NOMO-1 (cell line): ENCODE measurements around the gene DPP10.
"Not testable (repeated sequence)": the region's sequence is repeated elsewhere in the genome, so short reads cannot be mapped to it uniquely, and the experiment has no call there.

Experiments used
- DNase-seq, 2 experiments: peaks; one replicate each; lab custom pipeline; 2025; ENCODE audit not compliant: unreplicated experiment in 2 of 2; lab: John Stamatoyannopoulos, UW

The DPP10 gene

DNA sequence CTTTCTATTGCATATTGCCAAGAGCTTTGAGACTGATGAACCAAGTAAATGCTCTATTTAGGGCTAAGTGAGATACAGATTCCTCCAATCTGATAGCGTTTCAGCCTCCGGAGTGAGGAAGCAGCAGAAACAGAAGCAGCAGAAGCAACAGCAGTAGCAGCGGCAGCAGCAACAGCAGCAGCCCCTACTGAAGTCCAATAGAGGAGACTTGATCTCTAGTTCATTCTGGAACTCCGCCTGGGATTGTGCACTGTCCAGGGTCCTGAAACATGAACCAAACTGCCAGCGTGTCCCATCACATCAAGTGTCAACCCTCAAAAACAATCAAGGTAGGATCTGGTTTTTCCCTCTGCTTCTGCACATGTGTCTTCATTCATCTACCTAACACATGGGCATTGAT is at the start of gene DPP10:
Gene DPP10 (plus strand): TSS at position 132 of the 400 bp plus-strand sequence.
- no peak for DNase-seq

DNA sequence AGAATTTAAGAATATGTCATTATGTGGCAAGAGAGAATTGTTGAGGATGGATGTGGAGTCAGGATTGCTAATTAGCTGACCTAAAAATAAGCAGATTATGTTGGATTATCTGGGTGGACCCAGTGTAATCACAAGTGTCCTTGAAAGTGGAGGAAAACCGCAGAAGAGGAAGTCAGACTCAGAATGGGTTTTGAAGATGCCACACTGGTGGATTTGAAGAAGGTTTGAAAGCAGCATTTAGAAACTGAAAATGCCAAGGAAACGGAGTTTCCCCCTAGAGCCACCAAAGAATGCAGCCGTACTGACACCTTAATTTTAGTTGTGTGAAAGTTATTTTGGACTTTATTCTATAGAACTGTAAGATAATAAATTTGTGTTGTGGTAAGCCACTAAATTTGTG is 41.6 kb upstream of the DPP10 start:
- DNase-seq = peak; percentile 42 to 75

DNA sequence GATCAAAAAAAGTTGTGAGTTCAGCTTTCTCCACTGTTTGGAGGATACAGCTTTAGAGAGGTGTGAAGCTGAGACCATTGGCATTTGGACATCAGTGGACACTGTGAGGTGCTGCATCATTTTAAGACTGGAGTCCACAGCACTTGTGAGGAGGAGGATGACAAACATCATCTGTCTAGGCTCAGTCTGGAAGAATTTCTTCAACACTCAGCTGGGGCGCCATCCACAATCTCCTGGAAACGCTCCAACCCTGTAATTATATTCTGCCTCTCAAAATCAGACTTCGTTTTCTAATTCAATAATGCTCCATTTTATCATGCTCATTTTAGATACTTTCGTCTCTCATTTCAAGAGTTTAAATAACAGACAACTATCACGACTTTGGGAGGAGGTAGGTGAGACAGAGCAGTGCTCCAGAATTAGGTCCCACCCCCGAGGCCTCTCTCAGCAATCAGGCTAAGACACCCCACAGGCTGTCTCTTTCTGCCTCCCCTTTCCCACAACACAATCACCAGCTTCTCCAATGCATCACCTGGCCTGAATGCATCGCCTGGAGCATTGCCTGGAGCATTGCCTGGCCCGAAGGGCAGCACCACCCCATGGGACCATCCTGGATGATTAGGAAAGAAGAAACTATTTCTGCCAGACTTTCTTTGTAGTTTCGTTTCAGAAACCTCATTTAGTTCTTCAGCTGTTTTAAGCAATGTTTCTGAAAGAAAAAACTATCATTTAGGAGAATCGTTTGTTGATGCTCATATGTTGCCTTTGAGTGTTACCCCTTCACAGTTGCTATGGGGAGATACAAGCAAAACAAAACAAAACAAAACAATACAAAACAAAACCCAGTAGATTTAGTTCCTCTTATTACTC is 37.0 kb upstream of the DPP10 start:
- no peak for DNase-seq

DNA sequence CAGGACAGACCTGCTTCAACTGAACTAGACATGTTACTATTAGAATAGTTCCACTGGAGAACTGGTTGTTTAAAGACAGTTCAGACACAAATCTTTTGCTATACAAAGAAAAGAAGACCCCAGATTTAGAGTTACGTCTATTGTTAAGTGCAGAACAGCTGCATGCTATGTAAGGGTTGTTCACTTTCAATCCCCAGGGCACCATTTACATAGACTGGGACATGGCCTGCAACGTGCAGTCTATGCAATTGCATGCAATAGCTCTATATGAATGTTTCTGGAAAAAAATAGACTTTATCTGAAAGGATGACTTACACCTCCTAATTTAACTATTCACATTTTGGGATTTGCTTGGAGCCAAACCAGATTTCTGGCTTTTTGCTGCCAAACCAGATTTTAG is 36.1 kb upstream of the DPP10 start:
- no peak for DNase-seq

DNA sequence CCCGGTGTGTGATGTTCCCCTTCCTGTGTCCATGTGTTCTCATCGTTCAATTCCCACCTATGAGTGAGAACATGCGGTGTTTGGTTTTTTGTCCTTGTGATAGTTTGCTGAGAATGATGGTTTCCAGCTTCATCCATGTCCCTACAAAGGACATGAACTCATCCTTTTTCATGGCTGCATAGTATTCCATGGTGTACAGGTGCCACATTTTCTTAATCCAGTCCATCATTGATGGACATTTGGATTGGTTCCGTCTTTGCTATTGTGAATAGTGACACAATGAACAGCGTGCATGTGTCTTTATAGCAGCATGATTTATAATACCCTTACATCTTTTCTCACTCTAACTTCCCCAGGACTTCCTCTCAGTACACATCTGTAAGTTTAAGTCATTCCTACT is 35.1 kb upstream of the DPP10 start:
- not testable (repeated sequence) for DNase-seq

DNA sequence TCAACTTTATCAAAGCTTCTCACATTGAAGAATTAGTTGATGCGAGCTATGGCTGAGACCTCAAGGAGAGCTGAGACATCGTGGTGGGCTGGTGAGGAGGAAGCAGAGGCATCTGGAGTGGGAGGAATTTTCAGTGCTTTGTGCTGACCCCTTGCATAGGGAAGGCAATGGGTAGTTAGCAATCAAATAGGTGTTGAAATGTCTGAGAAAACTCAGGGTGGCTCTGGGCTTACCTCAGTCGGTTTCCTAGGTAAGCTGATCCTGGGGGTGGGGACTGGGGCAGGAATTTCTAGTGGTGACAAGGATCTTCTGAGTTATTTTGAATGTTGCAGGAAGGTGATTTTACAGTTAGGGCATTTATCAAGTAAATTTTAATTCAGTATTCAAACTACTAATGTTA is 20.7 kb upstream of the DPP10 start:
- DNase-seq = no peak

DNA sequence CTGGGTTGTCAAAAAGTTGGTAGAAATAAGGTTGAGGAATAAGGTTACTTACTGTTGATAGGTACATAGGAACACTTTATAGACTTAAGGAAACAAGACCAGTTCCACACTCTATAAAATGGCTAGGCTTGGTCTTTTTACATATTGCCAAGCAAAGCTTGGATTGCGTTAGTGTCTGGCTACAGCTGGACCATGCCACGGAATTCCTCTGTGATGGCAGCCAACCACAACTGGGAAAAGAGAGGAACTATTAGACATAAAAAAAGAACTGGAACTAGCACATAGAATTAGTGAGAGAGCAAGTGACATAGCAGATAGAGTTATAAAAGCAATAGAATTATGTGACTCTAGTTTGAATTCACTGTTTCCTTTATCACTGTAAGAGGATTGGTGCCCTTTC is 17.7 kb upstream of the DPP10 start:
- no peak for DNase-seq

DNA sequence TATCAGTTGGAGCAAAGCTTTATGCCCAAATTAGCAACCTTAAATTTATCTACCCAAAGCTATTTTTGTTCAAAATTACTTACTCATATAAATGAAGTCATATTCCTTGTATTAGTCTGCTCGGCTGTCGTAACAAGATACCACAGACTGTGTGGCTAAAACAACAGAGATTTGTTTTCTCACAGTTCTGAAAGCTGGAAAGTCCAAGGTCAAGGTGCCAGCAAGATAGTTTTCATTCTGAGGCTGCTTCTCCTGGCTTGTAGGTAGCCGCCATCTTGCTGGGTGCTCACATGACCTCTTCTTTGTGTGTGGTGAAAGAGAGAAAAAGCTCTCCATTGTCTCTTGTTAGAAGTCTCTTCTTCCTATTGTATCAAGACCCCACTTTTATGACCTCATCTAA is 15.7 kb upstream of the DPP10 start:
- no peak for DNase-seq

DNA sequence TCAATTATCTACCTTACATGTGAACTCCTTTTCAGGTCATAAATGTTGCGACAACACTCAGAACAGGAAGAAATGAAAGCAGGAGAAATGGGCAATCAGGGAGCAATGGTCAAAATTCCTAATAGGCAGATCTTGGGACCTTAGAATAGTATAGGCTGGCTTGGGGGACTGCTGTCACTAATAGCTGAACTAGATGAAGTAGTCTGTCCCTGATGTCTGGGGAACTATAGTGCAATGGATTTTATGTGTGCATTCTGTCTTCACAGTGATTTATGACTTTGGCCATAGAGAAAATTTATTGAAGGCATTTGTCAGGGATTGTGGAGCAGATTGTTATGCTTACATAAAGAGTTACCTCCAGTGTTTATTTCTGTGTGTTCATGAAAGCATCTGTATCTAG is 6.1 kb upstream of the DPP10 start:
- no peak for DNase-seq

DNA sequence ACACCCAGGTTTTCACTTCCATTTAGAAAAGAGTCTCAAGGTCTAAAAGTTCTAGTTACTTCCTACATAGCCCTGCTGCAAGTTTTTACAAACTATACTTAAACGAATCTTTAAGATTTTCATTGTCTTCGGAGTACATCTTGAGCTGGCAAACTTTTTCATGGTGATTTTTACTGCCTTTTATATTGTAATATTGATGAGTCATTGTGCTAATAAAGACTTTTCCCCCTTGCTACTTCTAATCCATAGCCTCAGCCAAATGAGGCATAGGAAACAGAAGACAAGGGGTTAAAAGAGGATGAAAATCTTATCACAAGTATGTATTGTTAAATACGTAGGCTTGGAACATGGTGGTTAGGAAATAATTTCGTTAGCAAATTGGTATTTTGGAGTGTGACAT is 4.1 kb downstream of the DPP10 start:
- DNase-seq = no peak

DNA sequence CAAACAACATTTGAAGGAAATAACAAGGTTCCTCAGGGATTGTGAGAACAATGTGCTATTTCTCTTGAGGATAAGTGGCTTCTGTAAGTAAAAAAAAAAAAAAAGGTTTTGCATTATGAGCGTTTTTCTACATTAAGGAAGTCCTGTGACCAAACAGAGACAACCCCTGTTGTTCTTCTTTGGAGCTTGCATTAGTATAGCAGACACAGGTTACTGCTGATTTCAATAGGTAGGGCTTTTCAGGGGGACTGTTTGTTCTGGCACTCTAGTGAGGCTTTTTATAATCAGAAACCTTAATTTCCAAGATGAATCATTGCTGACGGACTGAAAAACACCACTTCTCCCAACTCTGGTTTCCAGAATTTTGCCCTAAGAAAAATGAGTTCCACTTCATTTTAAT is 8.2 kb downstream of the DPP10 start:
- no peak for DNase-seq

DNA sequence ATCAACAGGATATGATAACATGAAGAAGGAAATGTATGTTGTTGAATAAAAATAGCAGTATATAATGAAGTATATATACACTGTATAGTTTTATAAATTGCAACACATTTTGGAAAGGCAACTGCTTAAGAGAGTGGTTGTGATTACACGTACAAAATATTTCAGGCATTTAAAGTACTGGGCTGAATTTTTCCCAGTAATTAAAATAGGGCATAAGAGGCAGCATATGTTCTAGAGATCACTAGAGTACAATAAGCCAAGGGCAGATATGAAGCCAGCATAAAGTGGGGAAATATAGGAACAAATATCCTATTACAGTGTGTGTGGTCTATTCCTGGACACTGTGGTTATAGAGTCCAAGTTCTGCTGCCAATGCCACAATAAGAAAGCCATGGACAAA is 14.1 kb downstream of the DPP10 start:
- DNase-seq = no peak

DNA sequence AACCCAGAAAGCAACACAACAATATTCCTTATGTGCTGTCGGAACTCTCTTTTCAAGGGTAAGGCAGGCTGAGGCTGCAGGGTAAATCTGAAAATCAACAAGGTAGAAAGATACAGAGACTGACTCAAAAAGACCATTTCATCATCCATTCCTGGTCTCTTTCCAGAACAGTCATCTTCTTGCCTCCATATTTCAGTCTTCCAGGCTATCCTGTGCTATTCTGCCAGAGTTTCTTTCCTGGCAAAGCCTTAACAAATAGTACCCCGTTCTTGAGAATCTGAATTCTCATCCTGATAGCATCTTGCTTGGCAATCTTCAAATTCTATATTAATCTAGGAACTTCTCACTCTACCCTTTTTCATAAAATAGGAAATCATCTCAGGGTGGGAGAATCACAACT is 15.5 kb downstream of the DPP10 start:
- DNase-seq = no peak

DNA sequence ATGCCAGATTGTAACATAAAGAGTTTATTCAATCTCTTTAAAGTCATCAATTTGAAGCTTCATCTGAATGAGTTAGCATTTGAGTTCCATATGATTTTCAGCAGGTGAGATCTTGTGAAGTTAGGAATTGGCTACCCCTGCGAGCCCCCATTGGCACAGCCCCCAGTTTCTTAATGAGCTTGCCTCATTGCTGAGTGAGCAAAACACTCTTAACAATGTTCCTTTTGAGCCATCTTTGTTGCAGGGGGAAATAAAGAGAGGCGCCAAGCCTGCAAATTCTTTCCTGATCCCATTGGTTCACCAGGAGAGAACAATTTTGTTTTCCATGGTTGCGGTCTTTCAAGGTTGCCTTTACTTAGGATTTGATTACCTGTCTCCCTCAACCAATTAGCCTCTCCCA is 18.7 kb downstream of the DPP10 start:
- no peak for DNase-seq

DNA sequence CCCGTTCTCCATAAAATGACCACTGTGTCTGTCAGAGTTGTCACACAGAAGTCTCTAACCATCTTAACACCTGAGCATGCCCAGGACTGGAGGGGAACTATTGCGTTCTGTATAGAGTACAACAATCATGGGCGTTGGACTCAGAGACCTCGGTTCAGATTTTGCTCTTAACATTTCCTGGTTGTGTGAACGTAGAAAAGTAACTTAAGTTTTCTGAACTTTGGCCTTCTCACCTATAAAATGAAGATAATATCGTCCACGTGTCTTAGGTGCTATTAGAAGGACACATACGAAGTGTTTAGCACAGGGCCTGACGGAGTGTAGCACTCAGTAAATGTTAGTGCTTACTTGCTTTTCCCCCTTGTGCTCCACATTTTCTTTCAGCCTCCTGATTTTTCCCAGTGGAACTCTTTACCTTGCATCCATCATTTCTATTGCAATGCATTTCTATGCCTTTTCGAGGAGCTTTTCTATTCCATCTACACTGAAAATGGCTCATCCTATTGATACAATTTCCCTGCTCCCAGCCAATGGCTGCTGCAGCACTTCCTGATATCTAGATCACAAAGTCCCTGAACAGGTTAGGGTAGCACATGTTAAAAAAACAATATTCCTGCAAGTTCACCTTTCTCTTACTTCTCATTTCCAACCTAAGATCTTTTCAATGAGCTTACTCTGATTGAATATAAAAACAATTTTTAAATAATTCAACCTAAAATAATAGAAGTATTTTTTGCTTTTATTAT is 22.7 kb downstream of the DPP10 start:
- DNase-seq = no peak

DNA sequence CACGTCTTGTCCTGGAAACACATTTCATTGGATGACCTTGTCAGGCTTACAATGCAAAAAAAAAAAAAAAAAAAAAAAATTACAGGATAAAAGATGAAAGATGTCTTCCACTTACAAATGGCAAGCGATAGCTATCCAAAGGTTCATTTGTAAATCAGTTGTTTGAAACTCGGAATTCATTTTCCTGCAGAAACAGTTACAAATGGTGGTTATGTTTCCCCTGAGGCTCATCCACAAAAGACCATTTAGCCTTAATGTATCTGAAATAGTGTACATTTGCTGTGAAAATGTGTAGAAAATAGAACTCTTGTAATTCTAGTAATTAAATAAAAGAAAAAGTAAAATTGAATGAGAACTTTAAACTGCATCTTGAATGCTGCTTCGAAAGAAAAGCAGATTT is 25.9 kb downstream of the DPP10 start:
- no peak for DNase-seq

DNA sequence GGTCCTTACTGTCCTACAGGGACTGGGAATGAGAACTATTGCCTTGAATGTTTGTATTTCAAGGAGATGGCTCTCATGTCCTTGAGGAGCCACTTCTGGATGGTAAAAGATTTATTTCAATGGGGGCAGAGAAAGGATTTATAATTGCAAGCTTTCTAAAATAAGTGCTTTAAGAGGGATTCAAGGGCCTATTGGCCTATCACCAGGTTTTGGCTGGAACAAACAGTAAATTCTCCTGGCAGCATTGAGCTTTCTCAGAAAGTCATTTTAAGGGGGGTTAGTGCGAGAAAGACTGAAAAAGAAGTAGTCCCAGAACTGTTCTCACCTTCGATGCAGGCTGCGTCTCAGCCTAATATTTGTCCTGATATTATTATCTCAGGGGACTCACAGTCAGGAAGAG is 29.8 kb downstream of the DPP10 start:
- DNase-seq = no peak

DNA sequence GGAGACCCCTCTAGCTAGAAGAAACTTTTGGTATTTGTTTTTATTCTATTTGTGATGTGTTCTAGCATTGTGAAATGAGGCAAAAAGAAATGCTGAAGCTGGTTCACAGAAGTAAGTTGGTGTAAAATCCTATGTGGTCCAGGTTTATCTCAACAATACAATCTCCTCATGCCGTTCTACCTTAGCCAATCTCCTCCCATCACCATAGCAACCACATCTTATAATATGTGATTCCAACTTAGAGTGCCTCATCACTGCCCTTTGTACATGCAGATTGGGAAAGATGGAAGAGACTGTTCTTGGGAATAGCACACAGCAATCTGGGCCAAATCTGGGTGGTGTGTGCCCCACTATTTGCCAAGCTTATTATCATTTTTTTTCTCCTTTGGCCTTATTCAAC is 30.3 kb downstream of the DPP10 start:
- no peak for DNase-seq

DNA sequence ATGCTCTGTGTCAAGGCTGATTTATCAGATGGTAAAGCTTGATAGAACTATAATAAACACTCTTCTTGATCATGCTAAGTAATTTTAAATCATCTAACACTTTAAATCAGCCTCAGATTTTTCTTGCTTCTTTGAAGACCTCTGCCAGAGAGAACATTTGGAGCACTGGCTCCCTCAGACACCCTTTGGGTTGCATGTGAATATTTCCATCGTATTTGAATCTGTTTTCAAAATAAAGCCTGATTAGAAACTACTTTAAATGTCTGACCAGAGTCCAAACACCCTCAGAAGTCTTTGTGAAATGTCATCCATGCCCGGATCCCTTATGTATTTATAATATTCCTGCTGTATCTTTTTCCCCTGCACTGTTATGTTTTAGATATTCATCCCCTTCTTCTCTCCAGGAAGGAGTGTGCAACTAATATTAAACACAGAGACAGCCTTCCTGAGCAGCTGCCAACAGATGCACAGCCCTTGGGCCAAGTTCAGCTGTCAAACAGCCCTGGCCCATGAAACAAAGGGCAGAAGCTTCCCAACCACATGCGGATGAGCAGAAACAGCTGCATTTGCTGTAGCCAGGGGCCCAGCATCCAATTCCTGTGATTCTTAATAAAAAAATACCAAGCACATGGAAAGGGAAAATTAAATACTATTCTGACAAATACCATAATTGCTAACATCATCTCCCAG is 46.5 kb downstream of the DPP10 start:
- no peak for DNase-seq

DNA sequence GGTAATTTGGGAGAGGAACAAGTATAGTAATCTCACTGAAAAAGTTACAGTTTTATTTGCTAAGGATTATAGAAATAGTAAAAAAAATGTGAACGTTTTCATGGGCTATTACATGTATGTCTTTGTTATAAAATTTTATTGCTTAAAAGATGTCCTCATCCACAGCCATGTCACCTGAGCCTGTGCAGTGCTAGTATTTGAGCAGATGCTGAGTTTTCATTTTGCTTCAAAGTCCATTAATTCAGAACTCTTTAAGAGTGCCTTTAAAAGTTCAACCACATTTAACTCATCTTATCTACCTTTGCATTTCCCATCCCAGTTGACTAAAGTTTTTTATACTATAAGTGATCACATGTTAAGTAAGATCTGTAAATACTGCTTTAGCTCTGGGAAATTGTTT is 52.6 kb downstream of the DPP10 start:
- no peak for DNase-seq

DNA sequence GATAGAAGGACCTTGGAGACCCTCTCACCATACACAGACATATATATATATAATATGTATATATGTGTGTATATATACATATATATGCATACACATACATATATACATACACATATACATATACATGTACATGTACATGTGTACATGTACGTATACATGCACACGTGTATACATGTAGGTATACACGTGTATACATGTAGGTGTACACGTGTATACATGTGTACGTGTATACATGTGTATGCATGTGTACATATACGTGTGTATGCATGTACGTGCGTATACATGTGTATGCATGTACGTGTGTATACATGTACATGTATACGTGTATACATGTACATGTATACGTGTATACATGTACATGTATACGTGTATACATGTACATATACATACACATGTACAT is 54.5 kb downstream of the DPP10 start:
- no peak for DNase-seq

DNA sequence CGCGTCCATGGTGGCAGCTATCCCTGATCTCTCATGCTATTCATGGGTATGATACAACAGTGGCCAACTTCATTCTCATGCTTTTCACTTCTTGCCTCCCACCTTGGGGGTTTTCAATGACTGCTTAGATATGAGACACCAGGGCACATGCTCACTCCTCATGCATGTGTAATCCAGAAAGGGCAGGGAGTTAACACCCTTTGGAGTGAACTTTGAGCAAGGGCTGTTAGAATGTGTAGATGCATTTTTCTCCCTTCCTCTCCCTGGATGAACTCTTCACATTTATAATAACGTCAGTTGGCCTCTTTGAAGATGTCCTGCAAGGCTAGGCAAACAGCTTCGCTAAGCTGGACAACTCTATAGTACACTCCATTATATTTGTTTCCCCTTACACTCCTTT is 56.7 kb downstream of the DPP10 start:
- DNase-seq = no peak
